Spinal cord (tissue), 10 donors: ENCODE results near the gene NEURL1. TPM values are rescaled to one million over a fixed set of nuclear protein-coding genes. Genes with fewer than 3 reads are reported as not detected.
A peak's percentile ranks its signal among the peaks of the same experiment; 100 is the strongest.
"Not testable (repeated sequence)": the region's sequence is repeated elsewhere in the genome, so short reads cannot be mapped to it uniquely, and the experiment has no call there.

Source experiments
- DNase-seq, 6 donors: peaks; one replicate each; pipeline versions ENCODE4 v3.0.0 to v3.0.0-alpha.2; 2013 to 2015; ENCODE audit warnings: low spot score in 6 of 6, low read depth in 4 of 6
- H3K27ac ChIP-seq: one replicate; pipeline ENCODE4 v1.5.1; 2013; ENCODE audit warnings: low read depth, low read length, control low read depth
- H3K27me3 ChIP-seq: one replicate; pipeline ENCODE4 v1.6.1; 2013; ENCODE audit warnings: low read length; ENCODE audit not compliant: control insufficient read depth, insufficient read depth
- H3K36me3 ChIP-seq: one replicate; pipeline ENCODE4 v1.6.1; 2013; ENCODE audit warnings: low read length; ENCODE audit not compliant: control insufficient read depth, insufficient read depth
- H3K4me1 ChIP-seq: one replicate; pipeline ENCODE4 v1.6.1; 2013; ENCODE audit warnings: low read length; ENCODE audit not compliant: control insufficient read depth, insufficient read depth
- H3K4me3 ChIP-seq: one replicate; pipeline ENCODE4 v1.5.1; 2013; ENCODE audit warnings: low read depth, low read length, control low read depth
- H3K9me3 ChIP-seq: one replicate; pipeline ENCODE4 v1.6.1; 2013; ENCODE audit warnings: low read length; ENCODE audit not compliant: control insufficient read depth, insufficient read depth
- WGBS: methylation state at CpG from one replicate; pipeline ENCODE4 v1.1.5; 2013; ENCODE audit warnings: missing lambda C conversion rate; ENCODE audit not compliant: insufficient coverage; 5-methylcytosine and 5-hydroxymethylcytosine counted together
- polyA plus RNA-seq, 2 donors: library from polyadenylated mRNA; unstranded; fragments of 120-200 nt; gene quantifications; one replicate each; pipeline ENCODE4 v1.2.1, GENCODE V29; 2013; ENCODE audit not compliant: insufficient read length in 2 of 2
- total RNA-seq, 2 donors: library from RNA; depleted of rRNA in 1 of 2; stranded (reverse); fragments of 120-200 nt in 1 of 2; fragments of >200 nt in 1 of 2; gene quantifications; one replicate each; pipeline versions ENCODE4 v1.2.3 to v1.2.4, GENCODE V29; 2013 to 2014
- donor health status: healthy.

The NEURL1 gene
- total and polyA plus RNA-seq, 4 donors: 7.3 to 34.8 (median 18.2) TPM

- DNase-seq: peak in 2 of 6 donors; percentile 39 to 80
- Histone ChIP-seq H3K36me3 (no peaks in the 10 kb centered on the region), H3K27me3 (no peaks in the 10 kb centered on the region), H3K9me3 (no peaks in the 10 kb centered on the region), H3K4me3 (no peak overlapping the region), H3K4me1 (no peaks in the 10 kb centered on the region), H3K27ac (no peak overlapping the region)
- 50% methylated on average over 28 of the region's 32 CpGs for WGBS
Observed at GRCh38 chr10:103473261-103473671, 20.2 kb upstream of the NEURL1 start.

DNA sequence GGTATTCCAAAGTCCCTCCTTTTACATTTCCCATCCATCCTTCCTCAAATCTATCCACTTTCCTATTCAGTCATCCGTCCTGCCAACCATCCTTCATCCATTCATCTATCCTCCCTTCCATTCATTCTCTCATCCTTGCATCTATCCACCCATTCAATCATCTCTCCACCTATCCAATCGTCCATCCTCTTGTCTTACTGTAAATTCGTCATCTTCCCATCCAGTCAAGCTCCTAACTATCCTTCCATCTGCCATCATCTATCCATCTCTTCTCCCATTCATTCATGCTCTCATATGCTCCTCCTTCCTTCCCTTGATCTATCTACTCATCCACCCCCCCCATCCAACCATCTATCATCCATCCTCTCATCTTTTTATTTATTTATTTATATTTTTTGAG lies 19.4 kb upstream of the NEURL1 start:
- Histone ChIP-seq H3K4me1 (no peaks in the 10 kb centered on the region), H3K36me3 (no peaks in the 10 kb centered on the region), H3K4me3 (no peak overlapping the region), H3K9me3 (no peaks in the 10 kb centered on the region), H3K27ac (no peak overlapping the region), H3K27me3 (no peaks in the 10 kb centered on the region)
- no peak for DNase-seq
- whole genome bisulfite sequencing: 86% methylated on average over 3 of the region's 3 CpGs

- Histone ChIP-seq H3K36me3 (no peaks in the 10 kb centered on the region), H3K27me3 (no peaks in the 10 kb centered on the region), H3K27ac (no peak overlapping the region), H3K9me3 (no peaks in the 10 kb centered on the region), H3K4me3 (no peak overlapping the region), H3K4me1 (no peaks in the 10 kb centered on the region)
- WGBS: 80% methylated on average over 4 of the region's 4 CpGs
- no peak for DNase-seq
Observed at GRCh38 chr10:103475437-103475836, 18.1 kb upstream of the NEURL1 start.

GRCh38 chr10:103476046-103476768 lies 17.3 kb upstream of the NEURL1 start:
- no peaks in the 10 kb centered on the region for H3K9me3 ChIP-seq
- no peaks in the 10 kb centered on the region for H3K27me3 ChIP-seq
- WGBS: 59% methylated on average over 9 of the region's 11 CpGs
- peaks cover 4% of the 10 kb centered on the region for H3K4me1 ChIP-seq
- no peak for DNase-seq
- H3K4me3 ChIP-seq: no peak overlapping the region
- no peaks in the 10 kb centered on the region for H3K36me3 ChIP-seq
- no peak overlapping the region for H3K27ac ChIP-seq

DNA sequence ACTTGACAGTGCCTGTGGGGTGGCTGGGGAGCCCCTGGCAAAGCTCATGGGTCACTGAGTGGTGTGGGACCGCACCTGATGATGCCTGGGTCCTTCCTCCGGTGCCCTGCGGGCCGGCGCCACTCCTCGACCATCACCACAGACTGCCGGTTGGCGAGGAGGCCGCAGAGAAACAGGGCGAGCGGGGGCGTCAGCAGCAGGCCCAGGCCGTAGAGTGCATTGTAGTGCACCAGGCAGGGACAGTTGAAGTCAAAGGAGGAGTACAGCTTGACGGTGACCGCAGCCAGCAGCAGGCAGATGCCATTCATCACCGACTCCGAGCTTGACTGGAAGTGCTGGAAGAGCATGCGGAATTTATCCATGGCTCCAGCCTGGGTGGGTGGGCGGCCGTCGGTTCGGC lies 14.8 kb upstream of the NEURL1 start:
- WGBS: 74% methylated on average over 22 of the region's 22 CpGs
- Histone ChIP-seq H3K4me1 (peaks cover 4% of the 10 kb centered on the region), H3K36me3 (no peaks in the 10 kb centered on the region), H3K9me3 (no peaks in the 10 kb centered on the region), H3K4me3 (no peak overlapping the region), H3K27me3 (no peaks in the 10 kb centered on the region), H3K27ac (no peak overlapping the region)
- DNase-seq: no peak

DNA sequence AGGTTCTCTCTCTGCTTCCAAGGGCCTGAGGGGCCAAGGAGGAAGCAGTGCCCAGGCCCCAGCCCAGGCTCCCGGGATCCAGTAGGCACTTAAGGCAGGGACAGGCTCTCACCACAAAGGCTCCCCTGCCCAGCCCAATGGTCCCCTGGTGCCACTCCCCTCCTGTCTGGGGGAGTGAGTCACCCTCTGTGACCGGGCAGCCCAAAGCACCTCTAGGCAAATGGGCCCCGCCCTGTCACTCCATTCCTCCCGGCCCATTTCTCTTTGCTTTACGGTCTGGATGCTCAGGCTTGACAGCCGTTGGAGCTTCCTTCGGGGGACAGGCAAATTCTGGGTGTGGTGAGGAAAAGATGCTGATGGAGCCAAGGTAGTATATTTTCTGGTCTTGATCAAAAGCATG lies 14.4 kb upstream of the NEURL1 start, which contains the start of gene CALHM3:
Gene CALHM3 (minus strand): TSS at position 106 of the 400 bp plus-strand sequence. CDS start 208 bp downstream, outside the sequence.
- Histone ChIP-seq H3K4me3 (no peak within 1 kb of the TSS), H3K36me3 (no peaks in the 10 kb centered on the region), H3K27ac (no peak within 1 kb of the TSS), H3K27me3 (no peaks in the 10 kb centered on the region), H3K9me3 (no peaks in the 10 kb centered on the region), H3K4me1 (peaks cover 4% of the 10 kb centered on the region)
- WGBS: 61% methylated on average over 5 of the region's 7 CpGs
- DNase-seq: no peak

DNA sequence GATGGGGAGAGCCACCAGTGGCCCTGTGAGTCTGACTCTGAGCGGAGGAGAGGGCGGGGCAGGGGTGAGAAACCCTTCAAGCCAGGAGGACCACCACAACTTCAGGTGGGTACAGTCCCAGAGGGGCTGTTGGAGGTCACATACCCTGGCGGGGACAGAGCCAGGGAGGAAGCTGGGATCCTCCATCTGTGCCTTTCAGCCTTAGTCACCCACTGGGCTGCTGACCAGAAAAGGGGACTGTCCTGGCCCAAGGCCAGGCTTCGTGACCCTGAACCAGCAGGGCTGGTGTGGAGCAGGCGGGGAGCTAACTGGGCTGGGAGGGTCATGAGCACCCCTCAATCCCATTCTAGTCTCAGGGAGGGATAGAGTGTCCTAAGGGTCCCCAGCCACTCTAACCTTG lies 13.0 kb upstream of the NEURL1 start:
- whole genome bisulfite sequencing: 80% methylated on average over 3 of the region's 5 CpGs
- H3K27ac ChIP-seq: no peak overlapping the region

DNA sequence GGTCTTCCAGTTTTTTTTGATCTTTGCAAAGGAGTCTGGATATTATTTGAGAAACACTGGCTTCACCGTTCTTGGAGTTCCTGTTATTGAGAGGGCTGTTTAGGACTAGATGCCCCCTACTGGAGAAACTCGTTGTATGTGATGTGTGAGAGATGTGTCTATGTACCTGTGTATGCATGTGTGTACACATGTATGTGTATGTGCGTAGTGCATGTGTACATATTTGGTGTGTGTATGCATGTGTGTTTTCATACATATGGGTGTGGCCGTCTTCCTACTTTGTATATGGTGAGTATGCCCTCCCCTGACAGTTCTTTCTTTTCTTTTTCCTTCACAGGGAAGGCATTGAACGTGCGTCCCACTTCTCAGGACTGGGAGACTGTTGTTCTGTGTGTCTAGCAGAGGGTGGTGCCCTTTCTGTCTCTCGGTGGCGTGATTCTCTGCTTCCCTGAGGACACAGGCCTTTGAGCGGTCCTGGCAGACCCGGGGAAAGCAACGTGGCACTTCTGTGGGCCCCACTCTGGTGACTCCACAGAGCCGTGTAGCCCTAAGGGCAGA lies 11.5 kb upstream of the NEURL1 start:
- H3K4me3 ChIP-seq: no peak overlapping the region
- H3K36me3 ChIP-seq: no peaks in the 10 kb centered on the region
- no peaks in the 10 kb centered on the region for H3K27me3 ChIP-seq
- peaks cover 10% of the 10 kb centered on the region for H3K4me1 ChIP-seq
- 49% methylated on average over 10 of the region's 12 CpGs for WGBS
- peak in 2 of 6 donors; percentile 56 to 76 for DNase-seq
- no peak overlapping the region for H3K27ac ChIP-seq
- H3K9me3 ChIP-seq: no peaks in the 10 kb centered on the region

More for the DNA sequence above, 13.0 kb upstream of the NEURL1 start:
- Histone ChIP-seq H3K4me1 (peaks cover 5% of the 10 kb centered on the region), H3K9me3 (no peaks in the 10 kb centered on the region), H3K27me3 (no peaks in the 10 kb centered on the region), H3K4me3 (no peak overlapping the region), H3K36me3 (no peaks in the 10 kb centered on the region)
- DNase-seq: no peak

DNA sequence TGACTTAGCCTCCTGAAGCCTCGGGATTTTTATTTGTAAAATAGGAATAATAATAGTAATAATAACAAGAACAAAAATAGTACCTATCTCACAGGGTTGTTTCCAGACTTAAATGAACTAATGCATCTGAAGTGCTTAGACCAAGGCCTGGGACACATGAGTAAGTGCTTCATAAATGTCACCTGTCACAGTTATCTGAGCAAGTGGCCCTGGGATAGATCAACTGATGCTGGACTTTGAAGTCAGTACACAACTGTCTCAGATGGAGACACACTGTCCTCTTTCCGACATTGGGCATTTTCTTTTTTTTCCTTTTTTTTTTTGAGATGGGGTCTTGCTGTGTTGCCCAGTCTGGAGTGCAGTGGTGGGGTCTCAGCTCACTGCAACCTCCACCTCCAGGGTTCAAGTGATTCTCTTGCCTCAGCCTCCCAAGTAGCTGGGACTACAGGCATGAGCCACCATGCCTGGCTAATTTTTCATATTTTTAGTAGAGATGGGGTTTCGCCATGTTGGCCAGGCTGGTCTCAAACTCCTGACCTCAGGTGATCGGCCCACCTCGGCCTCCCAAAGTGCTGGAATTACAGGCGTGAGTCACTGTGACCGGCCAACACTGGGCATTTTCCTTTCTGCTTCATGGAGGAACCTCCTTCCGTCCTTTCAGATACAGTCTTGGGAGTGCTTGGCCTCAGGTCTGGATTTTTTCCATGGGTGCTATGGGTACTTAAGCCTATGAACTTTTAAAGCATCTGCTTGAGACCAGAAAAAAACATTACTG lies 6.7 kb upstream of the NEURL1 start:
- H3K27me3 ChIP-seq, H3K27ac ChIP-seq, H3K4me3 ChIP-seq, H3K9me3 ChIP-seq, DNase-seq, H3K36me3 ChIP-seq: not testable (repeated sequence)
- WGBS: 85% methylated on average over 4 of the region's 8 CpGs
- H3K4me1 ChIP-seq: peaks cover 16% of the 10 kb centered on the region
